ENCODE measurements around the gene PFDN6. TPM values are rescaled to one million over a fixed set of nuclear protein-coding genes. Genes with fewer than 3 reads are reported as not detected.

The PFDN6 gene
- total and polyA plus RNA-seq, 3 donors from 2014 or later, result 45.5 to 123 (median 56.2) TPM

- no peak for DNase-seq
- 63 to 75% methylated on average over 10 of the region's 10 CpGs for WGBS, 2 donors
- intact Hi-C loops (cut with DNase I; ENCODE audit: low total_unique reads), result no loop called here
- TF ChIP-seq CTCF (IDR thresholded peaks at IDR 0.05) (no peak), POLR2A (IDR thresholded peaks at IDR 0.05) (no peak)
- Histone ChIP-seq H3K27ac (no peak overlapping the region), H3K27me3 (no peaks in the 10 kb centered on the region), H3K4me3 (no peak overlapping the region), H3K4me1 (peaks cover 17% of the 10 kb centered on the region), H3K36me3 (ENCODE audit: low read depth, missing control alignments) (no peaks in the 10 kb centered on the region), H3K9me3 (no peaks in the 10 kb centered on the region)
Measured at GRCh38 chr6:33294086-33294823, 4.9 kb downstream of the PFDN6 start.

- no peaks in the 10 kb centered on the region for H3K9me3 ChIP-seq
- DNase-seq, result no peak
- H3K27ac ChIP-seq, result no peak overlapping the region
- no peak overlapping the region for H3K4me3 ChIP-seq
- WGBS, 2 donors, result 84 to 88% methylated on average over 15 of the region's 15 CpGs
- TF ChIP-seq CTCF (IDR thresholded peaks at IDR 0.05), result no peak
- TF ChIP-seq POLR2A (IDR thresholded peaks at IDR 0.05), result no peak
- H3K36me3 ChIP-seq (ENCODE audit: low read depth, missing control alignments), result no peaks in the 10 kb centered on the region
- intact Hi-C loops (cut with DNase I; ENCODE audit: low total_unique reads), result no loop called here
- H3K4me1 ChIP-seq, result peaks cover 20% of the 10 kb centered on the region
- no peaks in the 10 kb centered on the region for H3K27me3 ChIP-seq
Measured at GRCh38 chr6:33295621-33296369, 6.4 kb downstream of the PFDN6 start.

GRCh38 chr6:33296797-33297405 lies 7.5 kb downstream of the PFDN6 start:
- no peaks in the 10 kb centered on the region for H3K36me3 ChIP-seq (ENCODE audit: low read depth, missing control alignments)

GRCh38 chr6:33297406-33297955 lies 8.1 kb downstream of the PFDN6 start:
- H3K9me3 ChIP-seq, result no peaks in the 10 kb centered on the region
- H3K36me3 ChIP-seq (ENCODE audit: low read depth, missing control alignments), result no peaks in the 10 kb centered on the region
- peak overlapping the region; percentile 91 to 94 for H3K27ac ChIP-seq
- peak; percentile 37 for DNase-seq
- intact Hi-C loops (cut with DNase I; ENCODE audit: low total_unique reads), result no loop called here
- no peak for TF ChIP-seq POLR2A (IDR thresholded peaks at IDR 0.05)
- TF ChIP-seq CTCF (IDR thresholded peaks at IDR 0.05), result no peak
- peak overlapping the region; percentile 71 to 90 for H3K4me3 ChIP-seq
- 19% methylated on average over 16 of the region's 16 CpGs; no CpG with 5 or more reads in 1 of the 2 donors for WGBS, 2 donors
- H3K27me3 ChIP-seq, result no peaks in the 10 kb centered on the region
- H3K4me1 ChIP-seq, result peaks cover 20% of the 10 kb centered on the region

More at GRCh38 chr6:33296797-33297405, 7.5 kb downstream of the PFDN6 start:
- TF ChIP-seq CTCF (IDR thresholded peaks at IDR 0.05), result no peak
- no peak for TF ChIP-seq POLR2A (IDR thresholded peaks at IDR 0.05)
- H3K27ac ChIP-seq, result peak overlapping the region; percentile 91 to 94
- intact Hi-C loops (cut with DNase I; ENCODE audit: low total_unique reads), result no loop called here
- WGBS, 2 donors, result 51 to 54% methylated on average over 5 to 12 of the region's 12 CpGs
- no peaks in the 10 kb centered on the region for H3K9me3 ChIP-seq
- H3K4me1 ChIP-seq, result peaks cover 20% of the 10 kb centered on the region
- H3K4me3 ChIP-seq, result no peak overlapping the region
- DNase-seq, result no peak
- no peaks in the 10 kb centered on the region for H3K27me3 ChIP-seq

Measured in testis (tissue), 3 donors.